ENCODE data around the gene TBC1D1. TPM values are rescaled to one million over a fixed set of nuclear protein-coding genes. Genes with fewer than 3 reads are reported as not detected.

The TBC1D1 gene
- total and polyA plus RNA-seq, 2 donors = 74.7 to 115 TPM

- WGBS = 80% methylated on average over 12 of the region's 12 CpGs
Observed at GRCh38 chr4:38188631-38189101, 297.8 kb downstream of the TBC1D1 start.

More at GRCh38 chr4:38188631-38189101, 297.8 kb downstream of the TBC1D1 start:
- no peak for DNase-seq (ENCODE audit: extremely low spot score)
- Histone ChIP-seq H3K36me3 (ENCODE audit: insufficient read depth) (no peaks in the 10 kb centered on the region), H3K4me1 (ENCODE audit: insufficient read depth) (no peaks in the 10 kb centered on the region), H3K4me3 (ENCODE audit: low read depth, low read length) (no peak overlapping the region), H3K27ac (ENCODE audit: low read depth) (no peak overlapping the region)

Other genes with a start within 250 kb of the TBC1D1 start
- 44.7 TPM for gene RELL1, start 204.7 kb upstream of the TBC1D1 start, total RNA-seq
- gene RELL1, start 204.7 kb upstream of the TBC1D1 start, polyA plus RNA-seq = 7.6 TPM
- gene PGM2, start 64.4 kb upstream of the TBC1D1 start, total RNA-seq = 50.3 TPM
- 12.9 TPM for gene PGM2, start 64.4 kb upstream of the TBC1D1 start, polyA plus RNA-seq
- gene PTTG2, start 69.3 kb downstream of the TBC1D1 start, total RNA-seq = 2.1 TPM
- 0.56 TPM for gene PTTG2, start 69.3 kb downstream of the TBC1D1 start, polyA plus RNA-seq

All from urinary bladder (tissue), 4 donors.